Karpas-422 (cell line): ENCODE results near the gene TMEM258. TPM values are rescaled to one million over a fixed set of nuclear protein-coding genes. Genes with fewer than 3 reads are reported as not detected.

Experiments used
- DNase-seq: peaks from one replicate; pipeline ENCODE4 v3.0.0-alpha.2; 2015
- H2AFZ ChIP-seq: fragments of 200-600 bp; sonication (generic); 2 replicates; pipeline ENCODE4 v1.6.1; 2014; ENCODE audit warnings: antibody characterized with exemption, low read length, mixed read lengths
- H3K27ac ChIP-seq: fragments of 200-600 bp; sonication (generic); 2 replicates; pipeline ENCODE4 v1.5.1; 2014; ENCODE audit warnings: mild to moderate bottlenecking, low read length, moderate library complexity
- H3K27me3 ChIP-seq: fragments of 200-600 bp; sonication (generic); 2 replicates; pipeline ENCODE4 v1.6.1; 2014; ENCODE audit warnings: low read length, mixed read lengths
- H3K36me3 ChIP-seq: fragments of 200-600 bp; sonication (generic); 2 replicates; pipeline ENCODE4 v1.6.1; 2014; ENCODE audit warnings: low read length, mixed read lengths; ENCODE audit not compliant: insufficient read depth
- H3K4me1 ChIP-seq: fragments of 200-600 bp; sonication (generic); 2 replicates; pipeline ENCODE4 v1.6.1; 2014; ENCODE audit warnings: mild to moderate bottlenecking, low read length, mixed read lengths
- H3K4me2 ChIP-seq: fragments of 200-600 bp; sonication (generic); 2 replicates; pipeline ENCODE4 v1.6.1; 2014; ENCODE audit warnings: low read length, low read depth, mild to moderate bottlenecking; ENCODE audit not compliant: poor library complexity, severe bottlenecking
- H3K4me3 ChIP-seq: fragments of 200-600 bp; sonication (generic); 2 replicates; pipeline ENCODE4 v1.5.1; 2014; ENCODE audit warnings: mild to moderate bottlenecking, antibody characterized with exemption, low read length, mixed read lengths
- H3K79me2 ChIP-seq: fragments of 200-600 bp; sonication (generic); 2 replicates; pipeline ENCODE4 v1.6.1; 2014; ENCODE audit warnings: mild to moderate bottlenecking, low read length, mixed read lengths
- H3K9ac ChIP-seq: fragments of 200-600 bp; sonication (generic); 2 replicates; pipeline ENCODE4 v1.6.0; 2014; ENCODE audit warnings: low read length
- H3K9me2 ChIP-seq: fragments of 200-600 bp; sonication (generic), shearing (Covaris generic); replicated peaks from 2 replicates; pipeline ENCODE4 v1.6.0; 2014; ENCODE audit warnings: mild to moderate bottlenecking, low read length, moderate library complexity; ENCODE audit not compliant: insufficient read depth
- H3K9me3 ChIP-seq: fragments of 300-700, 200-600 bp; sonication (generic); 2 replicates; pipeline ENCODE4 v1.6.1; 2014; ENCODE audit warnings: low read length, mixed read lengths
- H4K20me1 ChIP-seq: fragments of 200-600 bp; sonication (generic); 2 replicates; pipeline ENCODE4 v1.6.1; 2014; ENCODE audit warnings: mild to moderate bottlenecking, antibody characterized with exemption, low read length, low read depth; ENCODE audit not compliant: insufficient read depth
- total RNA-seq: library from RNA; depleted of rRNA; stranded (reverse); fragments of >200 nt; shearing (Covaris generic); gene quantifications from 2 replicates; pipeline ENCODE4 v1.2.3, GENCODE V29; 2014; ENCODE audit warnings: low replicate concordance

The TMEM258 gene
- total RNA-seq, 1 experiment from 2014 or later = 303 TPM

DNA sequence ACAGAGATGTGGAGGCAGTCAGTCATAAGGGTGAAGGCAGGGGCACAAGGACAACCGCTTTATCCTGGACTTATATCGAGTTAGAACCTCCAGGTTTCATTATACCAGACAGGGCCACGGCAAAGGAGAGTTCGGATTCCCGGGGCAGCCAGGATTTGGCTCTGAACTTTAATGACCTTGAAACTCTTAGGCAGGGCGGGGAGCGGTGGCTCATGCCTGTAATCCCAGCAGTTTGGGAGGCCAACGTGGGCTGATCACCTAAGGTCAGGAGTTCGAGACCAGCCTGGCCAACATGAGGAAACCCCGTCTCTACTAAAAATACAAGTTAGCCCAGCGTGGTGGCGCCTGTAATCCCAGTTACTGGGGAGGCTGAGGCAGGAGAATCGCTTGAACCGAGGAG lies 41.0 kb downstream of the TMEM258 start:
- no peaks in the 10 kb centered on the region for H3K9me2 ChIP-seq
- no peaks in the 10 kb centered on the region for H3K36me3 ChIP-seq
- H2AFZ ChIP-seq = no peak overlapping the region
- no peak overlapping the region for H3K27ac ChIP-seq
- H3K4me1 ChIP-seq = peaks cover under 1% of the 10 kb centered on the region; the same call in 1 of the 2 replicates
- no peak for DNase-seq
- no peak overlapping the region for H3K9ac ChIP-seq
- no peaks in the 10 kb centered on the region for H3K79me2 ChIP-seq
- no peaks in the 10 kb centered on the region for H3K9me3 ChIP-seq
- no peaks in the 10 kb centered on the region for H4K20me1 ChIP-seq
- no peaks in the 10 kb centered on the region for H3K27me3 ChIP-seq
- H3K4me3 ChIP-seq = no peak overlapping the region
- no peak overlapping the region for H3K4me2 ChIP-seq

- H3K79me2 ChIP-seq = no peaks in the 10 kb centered on the region
- H3K27me3 ChIP-seq = no peaks in the 10 kb centered on the region
- no peak overlapping the region for H3K27ac ChIP-seq
- no peaks in the 10 kb centered on the region for H4K20me1 ChIP-seq
- H3K4me3 ChIP-seq = no peak overlapping the region
- H3K36me3 ChIP-seq = no peaks in the 10 kb centered on the region
- no peaks in the 10 kb centered on the region for H3K9me2 ChIP-seq
- no peak overlapping the region for H3K9ac ChIP-seq
- H3K9me3 ChIP-seq = no peaks in the 10 kb centered on the region
- no peak overlapping the region for H3K4me2 ChIP-seq
- DNase-seq = no peak
- no peaks in the 10 kb centered on the region for H3K4me1 ChIP-seq
- no peak overlapping the region for H2AFZ ChIP-seq
Observed at GRCh38 chr11:61750631-61751273, 41.6 kb downstream of the TMEM258 start.

DNA sequence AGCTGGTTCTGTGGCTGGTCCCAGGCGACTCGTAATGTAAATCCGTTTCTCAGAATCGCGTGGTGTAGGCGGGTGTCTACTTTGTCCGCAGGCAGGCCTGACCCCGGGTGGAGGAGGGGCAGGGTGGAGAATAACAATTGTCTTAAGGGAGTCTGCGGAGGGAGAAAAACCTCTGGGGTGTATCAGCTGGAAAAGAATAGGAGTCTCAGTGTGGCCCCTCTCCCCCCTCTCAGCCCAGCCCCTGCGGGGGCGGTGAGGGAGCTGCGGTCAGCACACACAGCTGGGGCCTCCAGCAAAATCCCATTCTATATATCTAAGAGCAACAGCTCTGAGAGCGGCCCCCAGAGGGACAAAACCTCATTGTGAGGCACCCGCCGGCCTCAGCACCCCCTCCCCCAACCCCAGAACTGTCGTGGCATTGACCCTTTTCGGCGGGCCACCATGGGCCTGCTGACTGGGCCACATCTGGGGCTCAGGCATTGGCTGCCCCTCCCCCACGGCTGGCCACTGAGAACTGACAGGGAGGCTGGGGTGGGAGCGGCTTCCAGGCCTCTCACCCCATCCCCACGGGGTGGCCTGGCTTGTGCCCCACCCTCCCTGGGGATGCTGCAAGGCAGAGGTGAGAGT lies 42.7 kb downstream of the TMEM258 start:
- no peak for DNase-seq
- Histone ChIP-seq H3K4me2 (no peak overlapping the region), H3K27me3 (no peaks in the 10 kb centered on the region), H3K9ac (no peak overlapping the region), H4K20me1 (no peaks in the 10 kb centered on the region), H3K36me3 (no peaks in the 10 kb centered on the region), H3K9me2 (no peaks in the 10 kb centered on the region), H3K79me2 (no peaks in the 10 kb centered on the region), H3K4me3 (no peak overlapping the region), H3K27ac (no peak overlapping the region), H3K4me1 (no peaks in the 10 kb centered on the region), H3K9me3 (no peaks in the 10 kb centered on the region), H2AFZ (no peak overlapping the region)

- no peak overlapping the region for H3K4me2 ChIP-seq
- no peaks in the 10 kb centered on the region for H3K9me2 ChIP-seq
- no peaks in the 10 kb centered on the region for H3K9me3 ChIP-seq
- H3K36me3 ChIP-seq = no peaks in the 10 kb centered on the region
- H3K9ac ChIP-seq = no peak overlapping the region
- H3K4me1 ChIP-seq = no peaks in the 10 kb centered on the region
- H3K79me2 ChIP-seq = no peaks in the 10 kb centered on the region
- no peaks in the 10 kb centered on the region for H3K27me3 ChIP-seq
- no peak for DNase-seq
- H3K27ac ChIP-seq = no peak overlapping the region
- H3K4me3 ChIP-seq = no peak overlapping the region
- H4K20me1 ChIP-seq = no peaks in the 10 kb centered on the region
- no peak overlapping the region for H2AFZ ChIP-seq
Observed at GRCh38 chr11:61747967-61748285, 44.5 kb downstream of the TMEM258 start.

DNA sequence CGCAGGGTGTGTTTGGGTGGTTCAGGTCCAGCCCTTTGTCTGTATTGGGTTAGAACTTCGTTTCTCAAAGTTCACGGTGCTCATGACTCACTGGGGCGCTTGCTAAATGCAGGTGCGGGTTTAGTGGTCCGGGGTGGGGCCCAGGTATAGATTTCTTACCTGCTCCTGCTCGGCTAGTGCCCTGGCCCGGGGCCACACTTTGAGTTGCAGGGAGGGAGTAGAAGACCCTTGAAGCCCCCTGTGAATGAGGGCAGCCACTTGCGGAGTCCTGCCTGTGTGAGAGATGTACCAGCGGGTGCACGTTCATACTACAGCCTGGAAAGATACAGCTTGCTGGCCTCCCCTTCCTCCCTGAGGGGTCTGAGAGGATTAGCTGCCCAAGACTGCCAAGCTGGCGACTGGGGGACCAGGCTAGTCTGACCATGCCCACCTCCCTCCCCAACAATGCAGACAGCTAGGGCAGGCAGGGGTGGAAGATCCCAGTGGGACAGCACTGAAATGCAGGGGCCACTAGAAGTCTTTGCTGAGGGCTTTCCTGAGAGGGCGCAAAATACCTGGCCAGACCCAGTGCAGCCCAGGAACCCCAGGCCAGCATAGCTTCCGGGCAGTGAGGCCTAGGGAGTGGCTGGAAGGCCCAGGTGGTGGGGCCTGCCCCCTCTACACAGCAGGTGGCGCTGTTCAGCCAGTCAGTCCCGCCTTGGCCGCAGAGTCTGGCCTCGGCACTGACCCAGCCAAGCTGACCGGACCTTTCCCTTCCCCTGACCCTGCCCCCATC lies 45.0 kb downstream of the TMEM258 start:
- no peaks in the 10 kb centered on the region for H3K9me2 ChIP-seq
- no peaks in the 10 kb centered on the region for H3K79me2 ChIP-seq
- DNase-seq = peak; percentile 74
- H3K4me2 ChIP-seq = no peak overlapping the region
- no peak overlapping the region for H3K9ac ChIP-seq
- no peaks in the 10 kb centered on the region for H4K20me1 ChIP-seq
- no peaks in the 10 kb centered on the region for H3K9me3 ChIP-seq
- H3K36me3 ChIP-seq = no peaks in the 10 kb centered on the region
- no peak overlapping the region for H3K4me3 ChIP-seq
- H3K4me1 ChIP-seq = no peaks in the 10 kb centered on the region
- H2AFZ ChIP-seq = no peak overlapping the region
- H3K27ac ChIP-seq = no peak overlapping the region
- H3K27me3 ChIP-seq = no peaks in the 10 kb centered on the region

DNA sequence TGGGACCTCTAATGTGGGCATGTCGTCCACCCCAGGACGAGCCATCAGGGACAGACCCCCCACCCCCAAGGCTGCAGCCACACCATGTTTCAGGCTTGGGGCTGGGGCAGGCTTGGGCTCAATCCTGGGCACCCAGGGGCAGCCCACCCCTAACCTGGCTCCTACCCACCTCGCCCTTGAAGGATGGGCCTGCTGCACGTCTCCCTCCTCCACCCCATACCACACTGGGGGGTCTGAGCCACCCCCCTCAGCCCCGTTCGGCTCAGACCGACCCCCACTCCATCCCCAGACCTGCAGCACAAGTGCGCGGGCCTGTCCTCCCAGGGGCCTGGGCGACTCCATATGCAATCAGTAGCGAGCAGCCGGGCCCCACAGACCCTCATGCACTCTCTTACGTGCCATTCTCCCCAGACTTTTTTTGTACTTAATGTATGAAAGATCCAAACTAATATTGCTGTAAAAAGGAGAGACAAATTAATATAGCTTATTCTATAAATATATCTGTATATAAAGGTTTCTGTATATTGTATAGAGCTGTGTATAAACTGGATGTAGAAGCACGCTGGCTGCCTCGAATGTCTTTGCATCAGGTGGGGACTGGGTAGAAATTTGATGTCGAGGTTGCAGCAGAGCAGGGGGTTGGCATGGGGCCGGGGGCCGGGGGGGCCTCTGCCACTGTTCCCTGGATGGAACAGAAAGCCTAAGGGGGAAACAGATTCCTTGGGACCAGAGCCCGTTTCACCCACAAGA lies 45.8 kb downstream of the TMEM258 start:
- H3K27me3 ChIP-seq = no peaks in the 10 kb centered on the region
- no peak overlapping the region for H3K27ac ChIP-seq
- H2AFZ ChIP-seq = no peak overlapping the region
- H3K4me1 ChIP-seq = no peaks in the 10 kb centered on the region
- H3K4me2 ChIP-seq = no peak overlapping the region
- DNase-seq = no peak
- no peaks in the 10 kb centered on the region for H4K20me1 ChIP-seq
- H3K79me2 ChIP-seq = no peaks in the 10 kb centered on the region
- no peak overlapping the region for H3K4me3 ChIP-seq
- no peaks in the 10 kb centered on the region for H3K36me3 ChIP-seq
- H3K9ac ChIP-seq = no peak overlapping the region
- no peaks in the 10 kb centered on the region for H3K9me3 ChIP-seq
- no peaks in the 10 kb centered on the region for H3K9me2 ChIP-seq

GRCh38 chr11:61745781-61746441 lies 46.5 kb downstream of the TMEM258 start:
- H3K4me2 ChIP-seq = no peak overlapping the region
- no peak overlapping the region for H3K4me3 ChIP-seq
- H3K27ac ChIP-seq = no peak overlapping the region
- H3K9ac ChIP-seq = no peak overlapping the region
- no peaks in the 10 kb centered on the region for H3K9me3 ChIP-seq
- no peak overlapping the region for H2AFZ ChIP-seq
- no peaks in the 10 kb centered on the region for H3K79me2 ChIP-seq
- H3K27me3 ChIP-seq = no peaks in the 10 kb centered on the region
- H3K36me3 ChIP-seq = no peaks in the 10 kb centered on the region
- no peaks in the 10 kb centered on the region for H3K4me1 ChIP-seq
- no peaks in the 10 kb centered on the region for H4K20me1 ChIP-seq
- H3K9me2 ChIP-seq = no peaks in the 10 kb centered on the region
- DNase-seq = no peak
